Measurements from ENCODE around the gene FUT2.
"Not testable (repeated sequence)": the region's sequence is repeated elsewhere in the genome, so short reads cannot be mapped to it uniquely, and the experiment has no call there.

The FUT2 gene

DNA sequence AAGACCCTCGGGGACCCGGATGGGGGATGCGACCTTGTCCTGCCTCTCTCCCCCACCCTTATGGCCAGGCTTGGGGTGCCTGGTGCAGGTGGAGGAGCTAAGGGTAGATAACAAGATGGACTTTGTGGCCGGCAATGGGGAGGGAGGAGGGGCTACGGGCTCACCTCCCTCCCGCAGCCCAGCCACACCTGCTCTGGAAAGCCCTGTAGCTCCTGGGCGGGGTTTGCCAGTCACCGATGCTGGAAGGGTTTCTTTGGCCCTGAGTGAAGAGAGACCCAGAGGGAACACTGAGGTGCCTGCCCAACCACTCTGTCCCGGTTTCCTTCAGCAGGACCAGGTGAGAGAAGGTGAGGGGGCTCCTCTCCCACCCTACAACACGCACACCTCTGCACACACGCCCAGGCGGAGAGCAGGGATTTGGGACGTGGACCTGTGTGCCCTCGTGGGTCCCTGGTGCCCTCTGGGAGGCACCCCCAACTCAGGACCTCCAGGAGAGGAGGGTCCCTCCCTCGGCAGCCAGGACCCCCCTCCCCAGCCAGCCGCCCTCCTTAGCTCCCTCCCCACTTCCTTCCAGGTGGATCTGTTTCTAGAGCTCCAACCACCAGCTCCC, at the start of gene FUT2:
Gene FUT2, plus strand, starts transcription at position 229 of the 610 bp plus-strand sequence. CDS start 6,986 bp downstream, outside the sequence.
- no peak for FAIRE-seq

DNA sequence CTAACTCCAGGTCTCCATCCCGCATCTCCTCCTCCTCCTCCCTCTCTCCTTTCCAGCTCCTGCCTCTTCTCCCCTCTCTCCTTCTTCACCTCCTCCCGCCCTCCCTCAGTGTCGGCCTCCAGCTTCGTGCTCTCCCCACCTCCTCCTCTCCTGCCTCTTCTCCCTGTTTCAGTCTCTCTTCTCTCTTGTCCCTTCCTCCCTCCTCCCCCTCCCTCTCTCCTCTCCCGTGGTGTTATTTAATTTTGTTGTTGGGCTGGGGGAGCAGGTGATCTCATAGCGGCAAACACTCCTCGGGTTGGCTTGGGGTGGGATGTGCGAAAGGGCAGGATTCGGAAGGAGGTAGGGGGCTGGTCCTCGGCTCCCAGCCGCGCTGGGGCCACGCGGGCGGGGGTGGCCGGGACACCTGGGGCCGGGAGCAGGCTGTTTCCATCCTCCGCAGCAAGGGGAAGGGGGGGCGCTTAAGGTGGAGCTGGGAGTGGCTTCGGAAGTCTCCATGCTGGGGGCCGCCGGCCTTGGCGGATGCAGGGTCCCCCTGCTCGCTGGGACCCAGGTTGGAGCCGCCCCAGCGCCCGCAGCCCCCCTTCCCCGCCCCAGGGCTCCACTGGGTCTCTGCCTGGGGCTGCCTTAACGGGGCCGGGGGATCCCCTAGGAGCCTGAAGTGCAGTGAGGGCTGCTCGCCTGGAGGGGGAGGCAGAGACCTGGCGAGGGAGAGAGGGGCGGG, 49.6 kb upstream of the FUT2 start, which contains the start of gene CA11:
Gene CA11, minus strand, starts transcription at position 187 of the 721 bp plus-strand sequence. CDS start 555 bp downstream, outside the sequence.
- FAIRE-seq: peak; percentile 44

DNA sequence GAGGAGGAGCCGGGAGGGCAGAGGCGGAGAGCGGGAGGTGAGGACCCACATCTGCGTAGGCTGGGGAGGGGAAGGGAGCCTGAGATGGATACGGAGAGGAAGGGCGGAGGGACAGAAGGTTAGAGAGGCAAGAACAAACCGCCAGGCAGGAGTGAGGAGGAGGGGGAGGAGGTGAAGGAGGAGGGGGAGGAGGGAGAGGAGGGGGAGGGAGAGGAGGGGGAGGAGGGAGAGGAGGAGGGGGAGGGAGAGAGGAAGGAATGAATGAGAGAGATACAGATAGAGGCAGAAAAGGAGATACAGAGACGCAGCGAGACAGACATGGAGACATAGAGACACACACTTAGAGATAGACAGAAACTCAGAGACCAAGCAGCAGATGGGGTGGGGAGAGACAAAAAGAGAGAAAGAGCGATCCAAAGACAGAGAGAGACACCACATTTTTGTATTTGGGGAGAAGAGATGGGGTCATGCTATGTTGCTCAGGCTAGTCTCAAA, 49.0 kb upstream of the FUT2 start:
- no peak for FAIRE-seq

DNA sequence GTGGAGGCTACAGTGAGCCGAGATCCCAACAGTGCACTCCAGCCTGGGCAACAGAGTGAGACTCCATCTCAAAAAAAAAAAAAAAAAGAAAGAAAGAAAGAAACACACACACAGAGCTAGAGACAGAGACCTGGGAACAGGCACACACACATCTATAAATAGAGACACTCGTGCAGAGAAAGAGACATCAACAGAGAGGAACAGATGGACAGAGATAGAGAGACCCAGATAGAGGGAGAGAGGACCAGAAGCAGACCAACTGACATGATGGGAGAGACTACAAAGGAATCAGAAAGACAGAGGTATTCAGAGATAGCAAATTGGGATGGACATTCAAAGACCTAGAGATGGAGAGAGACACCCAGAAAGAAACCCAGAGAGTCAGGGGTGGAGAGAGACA, 47.6 kb upstream of the FUT2 start:
- no peak for FAIRE-seq

DNA sequence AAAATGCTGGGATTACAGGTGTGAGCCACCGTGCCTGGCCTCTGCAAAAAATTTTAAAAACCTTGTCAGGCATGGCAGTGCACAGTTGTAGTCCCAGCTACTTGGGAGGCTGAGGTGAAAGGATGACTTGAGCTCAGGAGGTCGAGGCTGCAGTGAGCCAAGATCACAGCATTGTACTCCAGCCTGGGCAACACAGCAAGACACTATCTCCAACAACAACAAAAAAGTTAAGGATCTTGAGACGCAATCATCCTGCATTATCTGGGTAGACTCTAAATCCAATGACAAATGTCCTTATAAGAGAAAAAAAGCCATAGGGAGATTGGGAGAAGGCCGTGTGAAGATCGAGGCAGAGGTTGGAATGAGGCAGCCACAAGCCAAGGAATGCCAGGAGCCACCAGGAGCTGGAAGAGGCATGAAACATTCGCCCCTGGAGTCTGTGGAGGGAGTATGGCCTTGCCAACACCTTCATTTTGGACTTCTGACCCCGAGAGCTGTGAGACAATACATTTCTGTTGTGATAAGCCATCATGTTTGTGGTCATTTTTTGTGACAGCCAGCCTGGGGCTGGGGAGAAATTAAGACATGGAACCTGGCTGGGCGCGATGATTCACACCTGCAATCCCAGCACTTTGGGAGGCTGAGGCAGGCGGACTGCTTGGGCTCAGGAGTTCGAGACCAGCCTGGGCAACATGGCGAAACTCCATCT, 44.6 kb upstream of the FUT2 start:
- no peak for FAIRE-seq

DNA sequence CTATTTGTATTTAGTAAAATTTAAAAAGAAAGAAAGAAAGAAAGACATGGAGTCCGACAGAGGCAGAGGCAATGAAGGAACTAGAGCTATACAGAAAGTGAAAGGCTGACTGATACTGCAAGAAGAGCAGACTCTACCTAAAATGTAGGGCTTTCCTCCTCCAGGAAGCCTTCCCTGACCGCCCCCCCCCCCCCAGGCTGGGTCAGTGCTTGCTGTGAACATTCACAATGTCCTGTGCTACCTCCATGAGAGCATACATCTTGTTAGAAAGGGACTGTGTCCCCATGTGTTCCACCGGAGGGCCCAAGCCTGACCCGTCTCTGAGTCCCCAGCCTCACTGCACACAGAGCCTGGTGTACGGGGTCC, 44.1 kb upstream of the FUT2 start:
- FAIRE-seq: no peak

DNA sequence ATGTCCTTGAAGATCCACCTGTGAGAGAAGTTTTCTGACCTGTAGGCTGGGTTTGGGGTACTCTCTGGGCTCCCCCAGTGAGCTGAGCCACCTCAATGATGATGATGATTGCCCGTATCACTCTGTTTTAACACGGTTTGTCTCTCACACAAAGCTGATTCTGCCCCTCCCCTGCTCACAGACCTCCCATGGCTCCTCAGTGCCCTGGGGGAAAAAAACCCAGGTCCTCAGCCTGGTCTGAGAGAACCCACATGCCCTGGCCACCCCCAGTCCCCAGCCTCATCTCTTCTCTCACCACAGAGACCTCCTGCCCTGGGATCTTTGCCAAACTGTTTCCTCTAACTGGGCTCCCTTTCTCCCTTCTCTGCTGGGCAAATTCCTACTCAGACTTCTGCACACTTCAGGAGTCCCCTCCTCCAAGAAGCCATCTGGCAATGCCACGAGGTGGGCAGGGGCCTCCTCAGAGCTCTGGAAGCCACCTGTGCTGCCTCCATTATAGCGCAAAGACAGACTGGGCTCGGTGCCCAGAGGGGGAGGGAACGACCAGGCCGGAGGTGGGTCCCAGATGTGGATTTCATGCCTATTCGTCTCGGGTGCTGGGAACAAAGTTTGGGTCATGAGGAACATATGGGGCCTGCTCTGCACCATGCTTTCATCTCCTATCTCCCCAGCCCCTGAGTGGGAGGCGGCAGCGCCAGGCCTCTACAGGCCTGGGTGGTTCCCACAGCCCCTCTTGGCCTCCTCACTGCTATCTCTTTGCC, 41.3 kb upstream of the FUT2 start:
- no peak for FAIRE-seq

DNA sequence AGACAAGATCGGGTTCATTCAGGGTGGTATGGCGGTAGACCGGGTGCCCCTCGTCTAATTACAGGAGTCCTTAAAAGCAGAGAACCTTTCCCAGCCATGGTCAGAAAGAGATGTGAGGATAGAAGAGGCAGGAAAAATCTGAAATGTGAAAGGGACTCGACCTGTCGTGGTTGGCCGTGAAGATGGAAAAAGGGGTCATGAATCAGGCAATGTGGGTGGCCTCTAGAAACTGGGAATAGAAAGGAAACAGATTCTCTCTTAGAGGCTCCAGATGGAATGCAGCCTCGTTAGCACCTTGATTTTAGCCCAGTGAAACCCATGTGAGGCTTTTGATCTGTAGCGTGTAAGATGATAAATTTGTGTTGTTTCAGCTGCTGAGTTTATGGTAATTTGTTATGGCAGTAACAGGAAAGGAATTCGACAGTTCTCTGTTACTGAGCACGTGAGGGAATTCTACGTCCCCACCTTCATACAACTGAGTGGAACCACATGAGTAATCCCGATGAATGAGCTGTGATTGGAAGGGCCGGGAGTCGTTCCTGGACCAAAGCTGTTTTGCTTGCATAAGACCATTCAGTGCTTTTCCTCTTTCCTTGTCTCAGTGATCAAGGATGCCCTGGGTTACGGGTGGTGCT, 38.8 kb upstream of the FUT2 start:
- peak; percentile 96 for FAIRE-seq

DNA sequence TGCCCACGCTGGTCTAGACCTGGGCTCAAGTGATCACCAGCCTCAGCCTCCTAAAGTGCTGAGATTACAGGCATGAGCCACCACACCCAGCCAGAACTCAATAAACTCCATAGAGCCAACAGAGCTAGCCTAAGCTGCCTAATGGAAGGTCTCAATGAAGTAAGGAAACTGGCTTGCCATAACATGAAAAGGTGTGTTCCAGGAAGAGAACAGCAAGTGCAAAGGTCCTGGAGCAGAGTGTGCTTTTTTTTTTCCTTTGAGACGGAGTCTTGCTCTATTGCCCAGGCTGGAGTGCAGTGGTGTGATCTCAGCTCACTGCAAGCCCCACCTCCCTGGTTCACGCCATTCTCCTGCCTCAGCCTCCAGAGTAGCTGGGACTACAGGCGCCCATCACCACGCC, 37.9 kb upstream of the FUT2 start:
- FAIRE-seq: not testable (repeated sequence)

DNA sequence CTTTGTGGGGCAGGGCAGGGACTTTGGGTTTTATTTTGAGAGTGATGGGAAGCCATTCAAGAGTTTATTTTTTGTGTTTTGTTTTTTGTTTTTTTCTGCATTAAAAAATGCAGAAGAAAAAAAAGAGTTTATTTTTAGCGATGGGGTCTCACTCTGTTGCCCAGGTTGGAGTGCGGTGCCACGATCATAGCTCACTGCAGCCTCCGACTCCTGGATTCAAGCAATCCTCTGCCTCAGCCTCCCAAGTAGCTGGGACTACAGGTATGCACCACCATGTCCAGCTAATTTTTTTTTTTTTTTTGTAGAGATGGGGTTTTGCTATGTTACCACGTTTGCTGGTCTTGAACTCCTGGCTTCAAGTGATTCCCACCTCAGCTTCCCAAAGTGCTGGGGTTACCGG, 37.3 kb upstream of the FUT2 start:
- no peak for FAIRE-seq

DNA sequence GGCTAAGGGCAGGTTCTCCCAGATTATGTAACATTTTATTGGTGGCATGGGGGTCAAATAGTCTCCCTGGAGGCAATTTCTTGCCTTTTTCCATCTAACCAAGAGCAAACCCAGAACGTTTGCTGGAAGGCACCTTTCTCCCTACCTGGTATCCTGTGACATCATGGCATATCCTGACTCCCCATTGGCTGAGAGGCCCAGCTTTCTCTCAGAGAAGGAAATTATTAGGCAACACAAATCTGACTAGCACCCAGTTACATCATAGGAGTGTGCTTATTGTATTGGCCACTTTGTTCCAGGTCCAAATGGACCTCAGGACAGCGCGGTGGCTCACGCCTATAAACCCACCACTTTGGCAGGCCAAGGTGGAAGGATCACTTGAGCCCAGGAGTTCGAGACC, 36.0 kb upstream of the FUT2 start:
- peak; percentile 70 for FAIRE-seq

DNA sequence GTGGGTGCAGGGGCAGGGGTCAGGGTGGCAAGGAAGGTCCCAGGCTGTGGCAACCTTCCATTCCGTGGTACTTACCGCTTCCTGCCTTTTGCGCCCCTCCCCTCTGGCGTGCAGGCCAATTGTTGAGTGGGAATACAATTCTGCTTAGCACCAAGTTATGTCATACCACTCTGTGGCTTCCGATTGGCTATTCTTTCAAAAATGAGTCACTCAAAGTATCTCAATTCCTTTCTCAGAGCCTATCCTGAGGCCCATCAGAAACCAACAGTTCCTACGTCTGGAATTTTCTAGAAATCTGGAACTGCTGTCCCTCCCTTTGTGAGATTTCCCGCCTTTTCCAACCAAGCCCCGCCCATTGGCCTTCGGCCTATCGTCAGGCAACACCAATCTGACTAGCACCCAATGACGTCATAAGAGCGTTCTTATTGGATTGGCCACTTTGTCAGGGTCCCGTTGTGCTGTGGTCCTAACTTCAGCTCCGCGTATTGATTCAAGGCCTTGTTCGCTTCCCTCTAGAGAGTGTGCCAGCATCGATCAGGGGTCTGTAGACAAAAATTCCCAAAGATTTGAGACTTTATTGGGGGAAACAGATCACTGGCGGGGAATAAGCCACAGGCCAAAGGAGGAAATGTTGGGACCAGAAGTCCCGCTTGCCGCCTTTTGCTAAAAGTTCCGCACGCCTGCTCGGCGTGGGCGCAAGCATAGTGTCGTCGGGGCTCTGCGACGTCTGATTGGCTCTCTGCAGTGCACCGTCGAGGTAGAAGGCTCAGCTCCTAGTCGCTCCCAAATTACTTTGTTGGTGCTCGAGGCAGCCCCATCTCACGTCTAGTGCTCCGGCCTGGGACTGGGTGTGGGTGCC, 34.7 kb upstream of the FUT2 start:
- FAIRE-seq: peak; percentile 99

DNA sequence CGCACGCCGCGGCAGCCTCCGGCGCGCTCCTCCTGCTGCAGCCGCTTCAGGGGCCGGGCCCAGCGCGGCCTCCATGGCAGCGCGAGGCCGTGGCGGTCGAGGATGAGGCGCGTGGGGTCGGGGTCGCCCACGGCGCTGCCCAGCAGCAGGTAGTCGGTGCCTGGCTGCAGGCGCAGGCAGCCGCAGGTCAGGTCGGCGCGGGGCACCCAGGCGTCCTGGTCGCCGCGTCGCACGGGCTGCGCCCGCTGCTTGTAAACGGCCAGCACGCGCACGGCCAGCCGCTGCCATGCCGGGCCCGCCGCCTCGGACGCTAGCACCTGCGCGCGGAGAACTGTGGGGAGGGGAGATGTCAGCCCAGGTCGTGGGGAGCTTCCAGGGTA, 34.1 kb upstream of the FUT2 start:
- no peak for FAIRE-seq

DNA sequence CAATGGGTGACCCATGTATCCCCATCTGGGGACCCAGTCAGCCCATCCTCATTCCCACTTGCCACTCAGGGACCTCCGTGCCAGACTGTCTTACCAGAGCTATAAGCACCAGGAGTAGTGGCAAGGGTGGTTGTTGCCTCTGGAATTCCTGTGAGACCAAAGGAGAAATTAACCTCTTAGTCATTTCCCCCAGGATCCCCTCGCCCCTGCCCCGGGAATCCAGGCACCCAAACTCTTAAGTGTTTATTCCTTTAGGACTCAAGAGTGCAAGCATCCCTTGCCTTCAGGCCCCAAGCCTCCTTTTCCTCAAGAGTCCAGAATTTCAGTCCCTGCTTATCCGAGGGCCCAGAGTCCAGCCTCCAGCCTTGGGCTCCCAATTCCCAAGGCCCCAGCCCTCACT, 32.1 kb upstream of the FUT2 start:
- FAIRE-seq: no peak

DNA sequence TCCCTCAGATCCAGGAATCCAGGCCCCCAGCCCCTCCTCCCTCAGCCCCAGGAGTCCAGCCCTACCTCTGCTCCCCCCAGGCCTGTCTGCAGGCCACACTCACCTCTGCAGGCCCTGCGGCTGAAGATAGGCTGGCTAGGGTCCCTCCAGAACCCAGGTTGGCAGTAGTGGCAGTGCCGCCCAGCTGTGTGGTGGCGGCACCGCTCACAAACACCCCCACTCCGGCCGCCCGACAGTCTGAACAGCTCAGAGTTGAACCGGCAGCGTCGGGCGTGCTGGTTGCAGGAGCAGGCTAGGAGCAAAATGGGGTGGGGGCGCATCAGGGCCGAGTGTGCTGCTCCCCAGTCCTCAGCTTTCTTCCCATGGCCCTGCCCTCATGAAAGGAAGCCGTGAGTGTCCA, 31.3 kb upstream of the FUT2 start:
- FAIRE-seq: no peak

DNA sequence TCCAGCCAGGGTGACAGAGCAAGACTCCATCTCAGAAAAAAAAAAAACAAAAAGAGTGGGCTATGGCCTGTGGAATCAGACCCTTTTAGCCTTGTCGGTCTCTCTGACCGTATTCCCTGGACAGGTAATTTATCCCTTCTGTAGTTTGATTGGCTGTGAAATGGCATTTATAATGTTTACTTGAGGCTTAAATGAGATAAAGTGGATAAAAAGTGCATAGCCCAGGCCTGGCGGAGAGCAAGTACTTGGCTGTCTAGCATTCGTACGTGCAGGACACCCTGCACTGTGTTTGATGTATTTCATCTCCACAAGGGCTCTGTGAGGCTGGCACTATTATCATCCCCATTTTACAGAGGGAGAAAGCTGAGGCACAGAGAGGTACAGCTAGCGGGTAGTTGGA, 30.0 kb upstream of the FUT2 start:
- FAIRE-seq: no peak

DNA sequence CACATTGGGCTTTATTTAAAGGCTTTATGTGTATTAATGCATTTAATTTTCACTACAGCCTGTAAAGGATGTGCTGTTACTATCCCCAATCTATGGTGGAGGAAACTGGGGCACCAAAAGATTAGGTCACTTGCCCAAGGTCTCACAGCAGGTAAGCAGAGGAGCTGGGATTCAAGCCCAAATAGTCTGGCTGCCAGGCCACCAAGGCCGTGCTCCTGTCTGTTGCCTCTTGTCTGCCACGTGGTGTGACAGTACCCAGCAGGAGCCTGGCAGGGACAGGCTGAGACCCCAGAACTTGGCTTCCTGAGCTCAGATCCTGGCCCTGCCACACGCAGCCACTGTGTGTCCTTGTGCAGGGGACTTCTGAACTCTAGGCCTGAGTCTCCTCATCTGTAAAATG, 27.4 kb upstream of the FUT2 start:
- no peak for FAIRE-seq

DNA sequence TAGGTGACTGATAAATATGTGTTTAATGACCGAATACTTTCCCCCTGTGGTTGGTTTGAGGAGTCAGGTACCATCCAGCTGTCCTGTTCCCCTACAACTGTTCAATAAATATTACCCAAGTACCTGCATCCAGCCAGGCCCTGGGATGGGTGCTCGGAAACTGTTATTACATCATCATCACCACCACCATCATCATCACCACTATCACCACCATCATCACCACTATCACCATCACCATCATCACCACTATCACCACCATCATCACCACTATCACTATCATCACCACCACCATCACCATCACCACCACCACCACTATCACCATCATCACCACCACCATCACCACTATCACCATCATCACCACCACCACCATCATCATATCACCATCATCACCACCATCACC, 27.0 kb upstream of the FUT2 start:
- FAIRE-seq: no peak

DNA sequence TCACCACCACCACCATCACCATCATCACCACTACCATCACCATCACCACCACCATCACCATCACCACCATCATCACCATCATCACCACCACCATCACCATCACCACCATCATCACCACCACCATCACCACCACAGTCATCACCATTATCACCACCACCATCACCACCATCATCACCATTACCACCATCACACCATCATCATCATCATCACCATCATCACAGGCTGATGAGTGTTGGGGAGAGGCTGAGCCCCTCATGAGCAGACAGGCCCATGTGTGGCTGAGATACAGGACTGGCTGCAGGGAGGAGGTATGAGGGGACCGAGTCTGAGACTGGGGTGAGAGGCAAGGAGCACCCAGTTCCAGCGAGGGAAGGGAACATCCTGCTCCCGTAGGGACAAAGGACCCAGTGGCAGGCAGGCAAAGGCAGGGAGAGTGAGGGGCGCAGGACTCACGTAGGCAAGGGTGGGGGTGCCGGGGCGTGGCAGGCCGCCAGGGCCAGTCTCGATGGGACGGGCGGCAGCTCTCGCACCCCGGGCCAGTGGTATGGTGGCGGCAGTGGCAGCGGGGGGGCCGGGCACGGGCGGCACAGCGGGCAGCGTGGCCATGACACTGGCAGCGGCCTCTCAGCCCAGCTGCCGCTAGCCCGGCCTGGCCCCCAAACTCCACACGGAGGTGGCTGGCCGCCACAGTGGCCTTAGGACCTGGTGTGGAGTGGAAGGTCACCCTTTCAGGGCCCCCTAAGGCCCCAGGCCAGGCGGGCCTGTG, 25.7 kb upstream of the FUT2 start:
- FAIRE-seq: no peak

DNA sequence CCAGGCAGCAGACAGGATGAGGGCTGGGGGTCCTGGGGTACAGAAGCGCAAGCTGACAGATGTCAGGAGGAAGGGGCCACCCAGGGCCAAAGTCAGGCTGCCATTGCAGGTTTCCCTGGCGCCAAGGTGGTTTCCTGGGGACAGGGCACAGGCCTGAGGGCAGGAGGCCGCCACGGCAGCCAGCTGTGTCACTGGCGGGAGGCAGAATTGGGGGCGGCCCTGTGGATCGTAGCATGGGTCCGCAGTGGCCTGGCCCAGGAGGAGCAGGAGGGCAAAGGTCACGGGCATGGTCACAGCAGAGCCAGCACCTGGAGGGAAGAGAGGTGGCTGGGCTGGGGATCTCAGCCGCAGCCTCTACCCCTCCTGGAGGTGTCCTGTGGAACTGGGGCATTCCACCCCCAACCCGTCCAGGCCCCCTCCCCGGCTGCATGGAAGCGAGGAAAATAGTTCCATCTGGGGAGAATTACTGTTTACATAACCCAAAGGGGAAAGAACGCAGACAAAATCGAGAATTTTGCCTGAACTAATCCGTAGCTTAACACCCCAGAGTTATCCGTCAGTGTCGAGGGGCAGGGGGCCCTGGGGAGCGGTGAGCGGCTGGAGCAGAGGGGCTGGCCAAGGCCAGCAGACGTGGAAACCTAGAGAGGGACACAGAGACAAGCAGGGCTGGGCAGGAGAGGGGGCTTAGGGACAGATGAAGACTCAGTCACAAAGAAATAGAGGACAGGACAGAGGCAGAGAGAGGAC, 24.9 kb upstream of the FUT2 start:
- FAIRE-seq: no peak
